Glutamatergic neuron (in vitro differentiated cells): ENCODE measurements around the gene EPHA4. TPM values are rescaled to one million over a fixed set of nuclear protein-coding genes. Genes with fewer than 3 reads are reported as not detected.

Experiments used
- DNase-seq: peaks from one replicate; pipeline ENCODE4 v3.0.0; 2022
- H3K27ac Mint-ChIP-seq: one replicate; pipeline ENCODE4 v1.8.0; 2020; ENCODE audit warnings: mild to moderate bottlenecking, mixed read lengths, inconsistent platforms; ENCODE audit not compliant: unreplicated experiment
- H3K27me3 Mint-ChIP-seq: one replicate; pipeline ENCODE4 v1.8.0; 2020; ENCODE audit warnings: mild to moderate bottlenecking, moderate library complexity, mixed read lengths, inconsistent platforms; ENCODE audit not compliant: unreplicated experiment
- H3K36me3 Mint-ChIP-seq: one replicate; pipeline ENCODE4 v1.8.0; 2020; ENCODE audit warnings: mild to moderate bottlenecking, mixed read lengths, inconsistent platforms; ENCODE audit not compliant: unreplicated experiment
- H3K4me1 Mint-ChIP-seq: one replicate; pipeline ENCODE4 v1.8.0; 2020; ENCODE audit warnings: mild to moderate bottlenecking, low read depth, mixed read lengths, inconsistent platforms; ENCODE audit not compliant: unreplicated experiment
- H3K4me3 Mint-ChIP-seq: one replicate; pipeline ENCODE4 v1.8.0; 2020; ENCODE audit warnings: mild to moderate bottlenecking, mixed read lengths, inconsistent platforms; ENCODE audit not compliant: unreplicated experiment
- H3K9me3 Mint-ChIP-seq: one replicate; pipeline ENCODE4 v1.8.0; 2020; ENCODE audit warnings: mild to moderate bottlenecking, moderate library complexity, mixed read lengths, inconsistent platforms; ENCODE audit not compliant: unreplicated experiment
- total RNA-seq: library from RNA; stranded (reverse); fragmentation: NEBNext Ultra II Directional; extraction: Animal tissue kit (Norgen Biotek cat#: 25700); gene quantifications from one replicate; pipeline ENCODE4 v1.2.1, GENCODE V29; 2021; ENCODE audit not compliant: unreplicated experiment
- TF ChIP-seq, protein P1 (sequence below): fragments of 200-600 bp; sonication (generic); IDR thresholded peaks from one replicate; pipeline ENCODE4 v1.5.0; 2021; ENCODE audit not compliant: partially characterized antibody, unreplicated experiment

Gene EPHA4
- total RNA-seq, 1 donor from 2014 or later: 57.2 TPM

DNA sequence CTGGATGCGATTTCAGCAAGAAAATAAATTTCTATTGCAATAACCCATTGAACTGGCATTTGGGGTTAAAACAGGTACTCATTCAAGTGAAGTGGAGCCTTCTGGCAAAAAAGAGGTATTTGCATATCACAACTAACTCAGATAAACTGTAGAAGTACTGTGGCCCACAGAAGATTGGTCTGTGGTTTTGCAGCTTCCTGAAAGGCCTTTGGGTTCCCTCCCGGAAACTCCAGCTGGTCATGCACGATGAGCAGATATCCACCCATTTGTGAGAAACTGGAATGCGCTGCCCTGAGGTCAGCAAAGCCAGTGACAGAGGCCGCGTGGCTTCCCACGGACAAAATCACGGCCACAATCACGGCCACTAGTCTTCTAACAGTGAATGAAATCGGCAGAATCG, 106.3 kb downstream of the EPHA4 start:
- TF ChIP-seq, protein P1, sequence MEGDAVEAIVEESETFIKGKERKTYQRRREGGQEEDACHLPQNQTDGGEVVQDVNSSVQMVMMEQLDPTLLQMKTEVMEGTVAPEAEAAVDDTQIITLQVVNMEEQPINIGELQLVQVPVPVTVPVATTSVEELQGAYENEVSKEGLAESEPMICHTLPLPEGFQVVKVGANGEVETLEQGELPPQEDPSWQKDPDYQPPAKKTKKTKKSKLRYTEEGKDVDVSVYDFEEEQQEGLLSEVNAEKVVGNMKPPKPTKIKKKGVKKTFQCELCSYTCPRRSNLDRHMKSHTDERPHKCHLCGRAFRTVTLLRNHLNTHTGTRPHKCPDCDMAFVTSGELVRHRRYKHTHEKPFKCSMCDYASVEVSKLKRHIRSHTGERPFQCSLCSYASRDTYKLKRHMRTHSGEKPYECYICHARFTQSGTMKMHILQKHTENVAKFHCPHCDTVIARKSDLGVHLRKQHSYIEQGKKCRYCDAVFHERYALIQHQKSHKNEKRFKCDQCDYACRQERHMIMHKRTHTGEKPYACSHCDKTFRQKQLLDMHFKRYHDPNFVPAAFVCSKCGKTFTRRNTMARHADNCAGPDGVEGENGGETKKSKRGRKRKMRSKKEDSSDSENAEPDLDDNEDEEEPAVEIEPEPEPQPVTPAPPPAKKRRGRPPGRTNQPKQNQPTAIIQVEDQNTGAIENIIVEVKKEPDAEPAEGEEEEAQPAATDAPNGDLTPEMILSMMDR: no peak
- H3K27me3 Mint-ChIP-seq: no peaks in the 10 kb centered on the region
- H3K4me1 Mint-ChIP-seq: no peaks in the 10 kb centered on the region
- H3K9me3 Mint-ChIP-seq: no peaks in the 10 kb centered on the region
- no peaks in the 10 kb centered on the region for H3K36me3 Mint-ChIP-seq
- H3K4me3 Mint-ChIP-seq: no peak overlapping the region
- DNase-seq: no peak
- no peak overlapping the region for H3K27ac Mint-ChIP-seq

DNA sequence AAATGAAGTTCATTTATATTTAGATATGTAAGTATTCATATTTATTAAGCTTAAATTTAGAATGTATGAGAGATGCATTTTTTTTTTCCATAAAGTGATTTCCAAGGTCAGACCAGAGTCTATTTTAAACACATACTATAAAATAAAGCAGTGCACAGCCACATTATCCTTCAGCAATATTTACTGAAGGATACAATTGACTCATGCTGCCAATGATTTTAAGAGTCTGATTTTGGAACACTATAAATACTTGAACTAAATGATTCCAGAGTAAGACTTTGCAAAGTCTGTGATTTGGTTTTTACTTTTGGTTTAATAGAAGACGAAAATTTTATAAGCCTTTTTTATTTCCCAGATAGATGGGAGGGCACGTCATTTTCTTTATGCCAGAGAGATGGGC, 107.1 kb downstream of the EPHA4 start:
- Mint-ChIP-seq H3K4me1 (no peaks in the 10 kb centered on the region), H3K27me3 (no peaks in the 10 kb centered on the region)

DNA sequence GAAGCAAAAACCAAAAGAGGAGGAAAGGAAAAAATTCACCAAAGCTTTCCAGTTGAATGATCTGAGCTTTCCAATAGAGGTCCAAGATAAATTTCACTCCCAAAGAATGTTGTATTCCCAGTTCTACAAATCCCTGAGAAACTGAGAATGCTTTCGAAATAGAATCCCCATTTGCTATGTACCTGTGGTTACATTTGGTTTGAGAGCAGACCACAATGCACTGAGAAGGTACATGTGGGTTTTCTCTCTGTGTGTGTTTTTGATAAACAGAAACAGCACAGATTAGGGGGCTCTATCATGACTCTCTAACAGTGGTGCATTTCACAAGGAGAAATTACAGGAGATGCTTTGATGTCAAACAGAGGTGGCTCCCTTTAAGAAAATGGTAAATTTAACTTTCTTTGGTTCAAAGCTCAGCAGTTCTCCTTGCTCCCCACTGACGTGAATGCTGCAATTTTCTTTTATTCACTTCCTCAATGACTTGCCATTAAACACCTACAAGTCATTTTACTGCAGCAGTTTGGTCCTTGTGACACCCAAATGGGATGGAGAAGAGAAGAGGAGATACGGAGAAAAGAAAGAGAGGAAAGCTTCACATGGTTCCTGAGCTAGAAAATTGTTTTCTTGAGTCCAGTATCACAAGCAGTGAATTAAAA, 108.7 kb downstream of the EPHA4 start:
- Mint-ChIP-seq H3K4me3 (no peak overlapping the region), H3K27ac (no peak overlapping the region), H3K9me3 (no peaks in the 10 kb centered on the region), H3K36me3 (no peaks in the 10 kb centered on the region), H3K27me3 (no peaks in the 10 kb centered on the region), H3K4me1 (peaks cover 5% of the 10 kb centered on the region)
- TF ChIP-seq, protein P1: no peak
- DNase-seq: no peak

More for the DNA sequence above, 107.1 kb downstream of the EPHA4 start:
- no peak overlapping the region for H3K4me3 Mint-ChIP-seq
- no peaks in the 10 kb centered on the region for H3K36me3 Mint-ChIP-seq
- H3K9me3 Mint-ChIP-seq: no peaks in the 10 kb centered on the region
- DNase-seq: no peak
- no peak overlapping the region for H3K27ac Mint-ChIP-seq
- TF ChIP-seq, protein P1: no peak

DNA sequence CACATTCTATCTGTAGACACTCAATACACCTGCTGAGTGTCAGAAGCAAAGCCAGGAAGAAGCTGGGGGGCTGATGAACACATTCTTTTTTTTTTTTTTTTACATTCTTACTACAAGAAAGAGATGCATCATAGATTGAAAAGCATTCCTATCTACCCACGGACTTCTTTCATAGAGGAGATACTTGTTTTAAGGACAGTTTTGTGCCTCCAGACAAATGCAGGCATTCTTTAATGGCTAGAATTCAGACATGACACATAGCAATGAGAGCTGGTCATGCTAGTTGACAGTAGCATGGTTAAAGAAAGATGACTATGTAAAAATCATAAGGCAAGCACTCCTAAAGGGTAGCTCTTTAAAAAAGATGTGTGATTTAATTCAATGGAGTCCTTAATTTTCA, 110.2 kb downstream of the EPHA4 start:
- Mint-ChIP-seq H3K27ac (no peak overlapping the region), H3K9me3 (no peaks in the 10 kb centered on the region), H3K27me3 (no peaks in the 10 kb centered on the region), H3K4me1 (peaks cover 5% of the 10 kb centered on the region), H3K36me3 (no peaks in the 10 kb centered on the region), H3K4me3 (no peak overlapping the region)
- DNase-seq: no peak
- TF ChIP-seq, protein P1: no peak

DNA sequence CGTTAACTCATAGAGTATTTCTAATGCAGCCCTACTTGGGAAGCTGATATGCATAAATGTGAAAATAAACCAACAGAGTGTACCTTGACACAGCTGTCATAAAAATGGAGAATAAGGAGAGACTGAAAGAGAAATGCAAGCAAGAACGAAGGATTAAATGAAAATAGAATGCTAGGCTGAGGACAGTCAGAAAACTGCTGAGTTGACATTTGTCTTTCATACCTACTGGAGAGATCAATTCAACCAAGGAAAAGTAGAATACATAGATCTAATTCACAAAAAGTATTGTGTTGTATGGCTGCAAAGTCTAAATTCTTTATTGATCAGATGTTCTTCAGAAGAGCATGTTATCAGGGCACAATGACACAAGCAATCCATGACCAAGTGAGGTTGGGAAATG, 112.0 kb downstream of the EPHA4 start:
- no peak for DNase-seq
- Mint-ChIP-seq H3K9me3 (no peaks in the 10 kb centered on the region), H3K4me1 (peaks cover 5% of the 10 kb centered on the region), H3K27ac (no peak overlapping the region), H3K4me3 (no peak overlapping the region), H3K27me3 (no peaks in the 10 kb centered on the region), H3K36me3 (no peaks in the 10 kb centered on the region)
- TF ChIP-seq, protein P1: no peak
